Omental fat pad (tissue), 4 donors: ENCODE measurements around the gene SLC38A5. TPM values are rescaled to one million over a fixed set of nuclear protein-coding genes. Genes with fewer than 3 reads are reported as not detected.

Experiments
- ATAC-seq: fragments of 150-250 bp; one replicate; pipeline ENCODE4 v1.9.1; 2016; ENCODE audit warnings: mild to moderate bottlenecking, moderate library complexity; ENCODE audit not compliant: low FRiP score
- DNase-seq: peaks from one replicate; pipeline ENCODE4 v3.0.0-alpha.2; 2019; ENCODE audit warnings: low spot score
- total RNA-seq, 4 donors: library from RNA; depleted of rRNA; stranded (reverse); fragments of >200 nt; gene quantifications; one replicate each; pipeline ENCODE4 v1.1.0, GENCODE V29; 2016
- TF ChIP-seq, protein P1 (sequence below), 3 donors: fragments of 450-650 bp; IDR thresholded peaks; one replicate each; pipeline ENCODE4 v1.5.1; 2016 to 2017; ENCODE audit warnings: antibody characterized with exemption in 3 of 3, mild to moderate bottlenecking in 3 of 3, moderate library complexity in 2 of 3

The SLC38A5 gene
- total RNA-seq, 4 donors from 2014 or later: 2.8 to 11.9 (median 9.6) TPM

GRCh38 chrX:48505481-48505880 is 35.4 kb upstream of the SLC38A5 start:
- TF ChIP-seq, protein P1, sequence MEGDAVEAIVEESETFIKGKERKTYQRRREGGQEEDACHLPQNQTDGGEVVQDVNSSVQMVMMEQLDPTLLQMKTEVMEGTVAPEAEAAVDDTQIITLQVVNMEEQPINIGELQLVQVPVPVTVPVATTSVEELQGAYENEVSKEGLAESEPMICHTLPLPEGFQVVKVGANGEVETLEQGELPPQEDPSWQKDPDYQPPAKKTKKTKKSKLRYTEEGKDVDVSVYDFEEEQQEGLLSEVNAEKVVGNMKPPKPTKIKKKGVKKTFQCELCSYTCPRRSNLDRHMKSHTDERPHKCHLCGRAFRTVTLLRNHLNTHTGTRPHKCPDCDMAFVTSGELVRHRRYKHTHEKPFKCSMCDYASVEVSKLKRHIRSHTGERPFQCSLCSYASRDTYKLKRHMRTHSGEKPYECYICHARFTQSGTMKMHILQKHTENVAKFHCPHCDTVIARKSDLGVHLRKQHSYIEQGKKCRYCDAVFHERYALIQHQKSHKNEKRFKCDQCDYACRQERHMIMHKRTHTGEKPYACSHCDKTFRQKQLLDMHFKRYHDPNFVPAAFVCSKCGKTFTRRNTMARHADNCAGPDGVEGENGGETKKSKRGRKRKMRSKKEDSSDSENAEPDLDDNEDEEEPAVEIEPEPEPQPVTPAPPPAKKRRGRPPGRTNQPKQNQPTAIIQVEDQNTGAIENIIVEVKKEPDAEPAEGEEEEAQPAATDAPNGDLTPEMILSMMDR (IDR thresholded peaks at IDR 0.05): no peak
- DNase-seq: no peak
- no peak for ATAC-seq

DNA sequence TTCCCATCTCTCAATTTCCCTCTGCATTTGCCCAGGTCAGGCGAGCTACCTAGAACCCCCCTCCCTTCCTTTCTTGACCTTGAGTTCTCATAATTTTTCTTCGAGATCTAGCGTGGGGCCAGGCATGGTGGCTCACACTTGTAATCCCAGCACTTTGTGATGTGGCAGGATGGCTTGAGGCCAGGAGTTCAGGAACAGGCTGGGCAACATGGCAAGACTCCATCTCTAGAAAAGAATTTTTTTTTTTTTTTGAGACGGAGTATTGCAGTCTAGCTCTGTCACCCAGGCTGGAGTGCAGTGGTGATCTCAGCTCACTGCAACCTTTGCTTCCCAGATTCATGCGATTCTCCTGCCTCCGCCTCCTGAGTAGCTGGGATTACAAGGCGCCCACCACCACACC is 34.2 kb upstream of the SLC38A5 start:
- DNase-seq (no peak), ATAC-seq (no peak)
- TF ChIP-seq, protein P1 (IDR thresholded peaks at IDR 0.05): no peak

DNA sequence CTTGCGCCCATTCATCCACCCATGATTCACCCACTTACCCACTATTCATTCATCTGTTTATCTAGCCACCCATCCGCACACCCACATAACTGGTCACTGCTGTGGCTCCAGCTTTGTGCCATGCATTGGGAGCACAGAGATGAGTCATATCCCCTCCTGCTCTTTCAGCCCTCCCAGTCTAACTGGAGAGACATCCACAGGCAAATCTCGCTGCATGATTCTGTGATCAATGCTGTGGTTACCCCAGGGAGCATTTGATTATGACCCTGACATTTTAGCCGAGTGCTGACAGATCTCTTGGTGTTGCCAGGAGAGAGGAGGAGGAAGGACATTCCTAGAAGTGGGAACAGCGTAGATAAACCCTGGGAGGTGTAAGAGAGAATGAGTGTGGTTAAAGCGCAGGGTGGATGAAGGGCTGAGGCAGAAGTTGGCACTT is 28.3 kb upstream of the SLC38A5 start:
- TF ChIP-seq, protein P1 (IDR thresholded peaks at IDR 0.05): no peak
- no peak for DNase-seq
- ATAC-seq: no peak

DNA sequence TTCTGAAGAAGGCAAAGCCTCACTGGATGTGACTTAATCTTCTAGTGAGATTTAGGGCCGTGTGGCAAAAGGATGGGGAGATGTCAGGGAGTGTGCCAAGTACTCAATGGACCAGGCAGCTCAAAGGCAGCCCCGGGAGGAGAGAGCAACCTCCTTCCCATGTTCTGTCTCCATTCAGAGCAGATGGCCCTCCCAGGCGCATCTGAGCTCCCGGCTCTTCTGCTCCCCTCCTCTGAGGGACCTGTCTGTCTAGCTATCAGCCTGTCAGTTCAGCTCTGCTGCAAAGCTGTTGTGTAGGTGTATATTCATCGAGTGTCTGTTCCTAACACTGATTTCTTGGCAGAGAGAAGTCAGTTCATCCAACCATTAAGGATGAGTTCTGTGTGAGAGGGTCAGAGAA is 27.8 kb upstream of the SLC38A5 start:
- TF ChIP-seq, protein P1 (IDR thresholded peaks at IDR 0.05): no peak
- no peak for DNase-seq
- no peak for ATAC-seq

GRCh38 chrX:48496660-48497059 is 26.6 kb upstream of the SLC38A5 start:
- ATAC-seq: no peak
- DNase-seq: no peak
- TF ChIP-seq, protein P1 (IDR thresholded peaks at IDR 0.05): no peak

- no peak for DNase-seq
- no peak for ATAC-seq
- TF ChIP-seq, protein P1 (IDR thresholded peaks at IDR 0.05): no peak
These were observed 23.9 kb upstream of the SLC38A5 start for GRCh38 chrX:48493890-48494364.

DNA sequence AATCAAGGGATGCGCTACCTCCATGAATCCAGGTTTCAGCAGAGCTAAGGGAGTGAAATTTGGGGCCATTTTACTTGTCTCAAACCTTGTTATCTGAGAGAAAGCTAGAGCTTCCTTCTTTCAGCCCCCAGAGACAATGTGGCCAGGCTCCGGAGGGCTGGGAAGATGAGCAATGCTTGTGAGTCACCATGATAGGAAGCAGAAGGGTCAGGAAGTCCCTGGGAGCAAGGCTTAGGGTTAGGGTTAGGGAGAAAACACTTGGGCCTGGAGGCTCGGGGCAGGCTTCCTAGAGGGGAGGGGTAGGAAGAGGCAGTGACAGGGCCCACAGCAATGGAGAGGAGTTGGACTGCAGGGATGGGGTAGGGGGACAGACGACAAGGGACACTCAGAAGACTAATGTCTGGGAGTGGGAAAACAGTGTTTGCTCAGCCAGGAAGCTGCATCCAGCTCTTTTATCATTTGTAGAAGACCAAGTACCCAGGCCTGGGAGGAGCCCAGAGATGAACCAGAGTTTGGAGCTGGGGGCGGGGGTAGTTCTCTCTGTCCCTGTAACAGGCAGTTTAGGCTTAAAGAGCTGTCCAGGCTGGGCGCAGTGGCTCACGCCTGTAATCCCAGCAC is 22.3 kb upstream of the SLC38A5 start:
- ATAC-seq (no peak), DNase-seq (no peak)
- TF ChIP-seq, protein P1 (IDR thresholded peaks at IDR 0.05): no peak
